ENCODE results near the gene C12orf56.

C12orf56 gene

GRCh38 chr12:64389154-64389553, 1.4 kb downstream of the C12orf56 start:
- H3K23ac ChIP-seq (ENCODE audit: low read length in 2 of 2) = no peak overlapping the region
- no peak overlapping the region for H2BK12ac ChIP-seq (ENCODE audit: low read length in 2 of 2)
- H2BK120ac ChIP-seq (ENCODE audit: low read depth, low read length) = no peak overlapping the region
- H3K14ac ChIP-seq (ENCODE audit: low read length in 2 of 2) = no peak overlapping the region
- no peak overlapping the region for H3K27ac ChIP-seq (ENCODE audit: low read length, poor library complexity, severe bottlenecking)
- no peak overlapping the region for H2BK5ac ChIP-seq (ENCODE audit: low read depth, low read length, poor library complexity, severe bottlenecking)
- H2BK15ac ChIP-seq (ENCODE audit: low read depth, poor library complexity, severe bottlenecking) = no peak overlapping the region
- no peak overlapping the region for H3K4ac ChIP-seq (ENCODE audit: low read depth in 1 of 2, low read length in 2 of 2)
- no peaks in the 10 kb centered on the region for H3K79me1 ChIP-seq (replicated peaks; ENCODE audit: low read length, poor library complexity, severe bottlenecking)
- H4K91ac ChIP-seq (ENCODE audit: low read length) = no peak overlapping the region
- no peak overlapping the region for H2AK5ac ChIP-seq (ENCODE audit: low read length, severe bottlenecking)
- no peak overlapping the region for H3K9ac ChIP-seq (ENCODE audit: low read length)
- no peaks in the 10 kb centered on the region for H3K9me3 ChIP-seq (ENCODE audit: control insufficient read depth, low read length)
- H3K18ac ChIP-seq (ENCODE audit: low read depth in 1 of 2, low read length in 2 of 2) = no peak overlapping the region
- peaks cover 6% of the 10 kb centered on the region for H3K4me1 ChIP-seq (ENCODE audit: control insufficient read depth, insufficient read depth, low read depth, low read length)
- WGBS = 91% methylated on average over 18 of the region's 18 CpGs
- no peak overlapping the region for H2AFZ ChIP-seq (ENCODE audit: low read depth, low read length)
- H3K36me3 ChIP-seq (ENCODE audit: control insufficient read depth in 1 of 2, insufficient read depth in 2 of 2, low read depth in 1 of 2, low read length in 2 of 2) = no peaks in the 10 kb centered on the region
- no peak overlapping the region for H4K8ac ChIP-seq (ENCODE audit: low read length)
- peak overlapping the region in 1 of 2 experiments; percentile 78 for H3K4me3 ChIP-seq (ENCODE audit: insufficient read depth in 1 of 2, low read depth in 1 of 2, low read length in 2 of 2)
- H3K27me3 ChIP-seq (ENCODE audit: control insufficient read depth in 1 of 2, insufficient read depth in 1 of 2, low read length in 2 of 2) = no peaks in the 10 kb centered on the region
- DNase-seq = no peak
- no peak overlapping the region for H3K4me2 ChIP-seq (ENCODE audit: low read length, poor library complexity, severe bottlenecking)

- no peak overlapping the region for H4K91ac ChIP-seq (ENCODE audit: low read length)
- no peaks in the 10 kb centered on the region for H3K27me3 ChIP-seq (ENCODE audit: control insufficient read depth in 1 of 2, insufficient read depth in 1 of 2, low read length in 2 of 2)
- H3K27ac ChIP-seq (ENCODE audit: low read length, poor library complexity, severe bottlenecking) = no peak overlapping the region
- 97% methylated on average over 3 of the region's 6 CpGs for WGBS
- H3K23ac ChIP-seq (ENCODE audit: low read length in 2 of 2) = no peak overlapping the region
- H3K14ac ChIP-seq (ENCODE audit: low read length in 2 of 2) = no peak overlapping the region
- H3K4me3 ChIP-seq (ENCODE audit: insufficient read depth in 1 of 2, low read depth in 1 of 2, low read length in 2 of 2) = no peak overlapping the region
- H2BK120ac ChIP-seq (ENCODE audit: low read depth, low read length) = no peak overlapping the region
- peaks cover 6% of the 10 kb centered on the region for H3K4me1 ChIP-seq (ENCODE audit: control insufficient read depth, insufficient read depth, low read depth, low read length)
- no peak overlapping the region for H2AK5ac ChIP-seq (ENCODE audit: low read length, severe bottlenecking)
- no peak overlapping the region for H2BK15ac ChIP-seq (ENCODE audit: low read depth, poor library complexity, severe bottlenecking)
- no peaks in the 10 kb centered on the region for H3K79me1 ChIP-seq (replicated peaks; ENCODE audit: low read length, poor library complexity, severe bottlenecking)
- H2BK12ac ChIP-seq (ENCODE audit: low read length in 2 of 2) = no peak overlapping the region
- no peak overlapping the region for H3K18ac ChIP-seq (ENCODE audit: low read depth in 1 of 2, low read length in 2 of 2)
- no peak overlapping the region for H2BK5ac ChIP-seq (ENCODE audit: low read depth, low read length, poor library complexity, severe bottlenecking)
- DNase-seq = no peak
- no peak overlapping the region for H2AFZ ChIP-seq (ENCODE audit: low read depth, low read length)
- no peak overlapping the region for H4K8ac ChIP-seq (ENCODE audit: low read length)
- no peaks in the 10 kb centered on the region for H3K36me3 ChIP-seq (ENCODE audit: control insufficient read depth in 1 of 2, insufficient read depth in 2 of 2, low read depth in 1 of 2, low read length in 2 of 2)
- no peak overlapping the region for H3K4me2 ChIP-seq (ENCODE audit: low read length, poor library complexity, severe bottlenecking)
- no peak overlapping the region for H3K4ac ChIP-seq (ENCODE audit: low read depth in 1 of 2, low read length in 2 of 2)
- no peak overlapping the region for H3K9ac ChIP-seq (ENCODE audit: low read length)
- no peaks in the 10 kb centered on the region for H3K9me3 ChIP-seq (ENCODE audit: control insufficient read depth, low read length)
These were observed 3.3 kb downstream of the C12orf56 start for GRCh38 chr12:64387197-64387816.

- Histone ChIP-seq H3K79me1 (replicated peaks; ENCODE audit: low read length, poor library complexity, severe bottlenecking) (no peaks in the 10 kb centered on the region), H2BK12ac (ENCODE audit: low read length in 2 of 2) (no peak overlapping the region)
These were observed 5.1 kb downstream of the C12orf56 start for GRCh38 chr12:64385468-64385867.

GRCh38 chr12:64385019-64385418, 5.5 kb downstream of the C12orf56 start:
- Histone ChIP-seq H2AFZ (ENCODE audit: low read depth, low read length) (no peak overlapping the region), H3K27me3 (ENCODE audit: control insufficient read depth in 1 of 2, insufficient read depth in 1 of 2, low read length in 2 of 2) (no peaks in the 10 kb centered on the region), H2BK5ac (ENCODE audit: low read depth, low read length, poor library complexity, severe bottlenecking) (no peak overlapping the region), H3K36me3 (ENCODE audit: control insufficient read depth in 1 of 2, insufficient read depth in 2 of 2, low read depth in 1 of 2, low read length in 2 of 2) (peaks cover 0 to 3% of the 10 kb centered on the region in 2 experiments), H3K79me1 (replicated peaks; ENCODE audit: low read length, poor library complexity, severe bottlenecking) (no peaks in the 10 kb centered on the region), H3K4me2 (ENCODE audit: low read length, poor library complexity, severe bottlenecking) (no peak overlapping the region), H2BK12ac (ENCODE audit: low read length in 2 of 2) (no peak overlapping the region), H2BK15ac (ENCODE audit: low read depth, poor library complexity, severe bottlenecking) (no peak overlapping the region), H4K91ac (ENCODE audit: low read length) (no peak overlapping the region), H3K4me3 (ENCODE audit: insufficient read depth in 1 of 2, low read depth in 1 of 2, low read length in 2 of 2) (no peak overlapping the region), H2AK5ac (ENCODE audit: low read length, severe bottlenecking) (no peak overlapping the region), H3K23ac (ENCODE audit: low read length in 2 of 2) (no peak overlapping the region), H3K9ac (ENCODE audit: low read length) (peak overlapping the region; percentile 74), H2BK120ac (ENCODE audit: low read depth, low read length) (no peak overlapping the region), H3K4ac (ENCODE audit: low read depth in 1 of 2, low read length in 2 of 2) (no peak overlapping the region), H3K27ac (ENCODE audit: low read length, poor library complexity, severe bottlenecking) (no peak overlapping the region), H3K4me1 (ENCODE audit: control insufficient read depth, insufficient read depth, low read depth, low read length) (peaks cover under 1% of the 10 kb centered on the region), H3K14ac (ENCODE audit: low read length in 2 of 2) (no peak overlapping the region), H3K18ac (ENCODE audit: low read depth in 1 of 2, low read length in 2 of 2) (no peak overlapping the region), H3K9me3 (ENCODE audit: control insufficient read depth, low read length) (peaks cover 8% of the 10 kb centered on the region), H4K8ac (ENCODE audit: low read length) (no peak overlapping the region)
- 97% methylated on average over 3 of the region's 3 CpGs for WGBS
- DNase-seq = no peak

More at GRCh38 chr12:64385468-64385867, 5.1 kb downstream of the C12orf56 start:
- Histone ChIP-seq H3K4me2 (ENCODE audit: low read length, poor library complexity, severe bottlenecking) (no peak overlapping the region), H3K27ac (ENCODE audit: low read length, poor library complexity, severe bottlenecking) (no peak overlapping the region), H3K14ac (ENCODE audit: low read length in 2 of 2) (no peak overlapping the region), H3K27me3 (ENCODE audit: control insufficient read depth in 1 of 2, insufficient read depth in 1 of 2, low read length in 2 of 2) (no peaks in the 10 kb centered on the region), H3K23ac (ENCODE audit: low read length in 2 of 2) (no peak overlapping the region), H3K36me3 (ENCODE audit: control insufficient read depth in 1 of 2, insufficient read depth in 2 of 2, low read depth in 1 of 2, low read length in 2 of 2) (no peaks in the 10 kb centered on the region), H3K9ac (ENCODE audit: low read length) (peak overlapping the region; percentile 74), H2BK5ac (ENCODE audit: low read depth, low read length, poor library complexity, severe bottlenecking) (no peak overlapping the region), H2BK120ac (ENCODE audit: low read depth, low read length) (no peak overlapping the region), H4K91ac (ENCODE audit: low read length) (no peak overlapping the region), H2AFZ (ENCODE audit: low read depth, low read length) (no peak overlapping the region), H3K4me3 (ENCODE audit: insufficient read depth in 1 of 2, low read depth in 1 of 2, low read length in 2 of 2) (no peak overlapping the region), H4K8ac (ENCODE audit: low read length) (no peak overlapping the region), H3K4me1 (ENCODE audit: control insufficient read depth, insufficient read depth, low read depth, low read length) (peaks cover 5% of the 10 kb centered on the region), H3K9me3 (ENCODE audit: control insufficient read depth, low read length) (peaks cover 5% of the 10 kb centered on the region), H3K18ac (ENCODE audit: low read depth in 1 of 2, low read length in 2 of 2) (no peak overlapping the region), H3K4ac (ENCODE audit: low read depth in 1 of 2, low read length in 2 of 2) (no peak overlapping the region), H2AK5ac (ENCODE audit: low read length, severe bottlenecking) (no peak overlapping the region), H2BK15ac (ENCODE audit: low read depth, poor library complexity, severe bottlenecking) (no peak overlapping the region)
- 77% methylated on average over 2 of the region's 2 CpGs for WGBS
- DNase-seq = no peak

Measured in mesenchymal stem cell (in vitro differentiated cells and primary cell).